AG10803 (cell line): ENCODE data around the gene RHOBTB3.

Experiments
- DNase-seq: peaks from one replicate; pipeline ENCODE4 v3.0.0; 2010; ENCODE audit warnings: low read depth
- H3K4me3 ChIP-seq: 2 replicates; pipeline ENCODE4 v1.5.1; 2011; ENCODE audit warnings: mild to moderate bottlenecking, low read length, control low read depth
- TF ChIP-seq, protein P1 (sequence below): conservative IDR thresholded peaks from 2 replicates; pipeline ENCODE4 v1.5.1; 2011; ENCODE audit warnings: mild to moderate bottlenecking, low read length, control low read depth, inconsistent platforms

Gene RHOBTB3

DNA sequence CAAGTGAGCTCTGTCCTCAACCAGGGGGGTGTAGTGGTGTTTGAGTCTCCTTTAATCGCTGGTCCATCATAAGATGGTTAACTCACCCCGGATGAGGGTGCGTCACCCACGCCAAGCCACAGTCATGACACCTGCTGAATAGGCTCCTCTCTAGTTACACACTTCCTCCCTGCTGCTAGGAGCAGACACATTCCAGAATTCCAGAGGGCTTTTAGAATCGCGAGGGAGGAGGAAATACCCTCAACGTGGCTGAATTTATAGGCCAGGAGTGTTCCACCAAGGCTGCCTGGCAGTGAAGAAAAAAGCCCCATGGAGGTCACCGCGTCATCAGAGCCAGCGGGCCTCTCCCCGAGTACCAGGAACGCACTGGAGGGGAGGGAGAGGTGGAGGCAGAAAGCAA is 86.3 kb downstream of the RHOBTB3 start:
- TF ChIP-seq, protein P1, sequence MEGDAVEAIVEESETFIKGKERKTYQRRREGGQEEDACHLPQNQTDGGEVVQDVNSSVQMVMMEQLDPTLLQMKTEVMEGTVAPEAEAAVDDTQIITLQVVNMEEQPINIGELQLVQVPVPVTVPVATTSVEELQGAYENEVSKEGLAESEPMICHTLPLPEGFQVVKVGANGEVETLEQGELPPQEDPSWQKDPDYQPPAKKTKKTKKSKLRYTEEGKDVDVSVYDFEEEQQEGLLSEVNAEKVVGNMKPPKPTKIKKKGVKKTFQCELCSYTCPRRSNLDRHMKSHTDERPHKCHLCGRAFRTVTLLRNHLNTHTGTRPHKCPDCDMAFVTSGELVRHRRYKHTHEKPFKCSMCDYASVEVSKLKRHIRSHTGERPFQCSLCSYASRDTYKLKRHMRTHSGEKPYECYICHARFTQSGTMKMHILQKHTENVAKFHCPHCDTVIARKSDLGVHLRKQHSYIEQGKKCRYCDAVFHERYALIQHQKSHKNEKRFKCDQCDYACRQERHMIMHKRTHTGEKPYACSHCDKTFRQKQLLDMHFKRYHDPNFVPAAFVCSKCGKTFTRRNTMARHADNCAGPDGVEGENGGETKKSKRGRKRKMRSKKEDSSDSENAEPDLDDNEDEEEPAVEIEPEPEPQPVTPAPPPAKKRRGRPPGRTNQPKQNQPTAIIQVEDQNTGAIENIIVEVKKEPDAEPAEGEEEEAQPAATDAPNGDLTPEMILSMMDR = no peak
- DNase-seq = peak; percentile 58
- H3K4me3 ChIP-seq = no peak overlapping the region

DNA sequence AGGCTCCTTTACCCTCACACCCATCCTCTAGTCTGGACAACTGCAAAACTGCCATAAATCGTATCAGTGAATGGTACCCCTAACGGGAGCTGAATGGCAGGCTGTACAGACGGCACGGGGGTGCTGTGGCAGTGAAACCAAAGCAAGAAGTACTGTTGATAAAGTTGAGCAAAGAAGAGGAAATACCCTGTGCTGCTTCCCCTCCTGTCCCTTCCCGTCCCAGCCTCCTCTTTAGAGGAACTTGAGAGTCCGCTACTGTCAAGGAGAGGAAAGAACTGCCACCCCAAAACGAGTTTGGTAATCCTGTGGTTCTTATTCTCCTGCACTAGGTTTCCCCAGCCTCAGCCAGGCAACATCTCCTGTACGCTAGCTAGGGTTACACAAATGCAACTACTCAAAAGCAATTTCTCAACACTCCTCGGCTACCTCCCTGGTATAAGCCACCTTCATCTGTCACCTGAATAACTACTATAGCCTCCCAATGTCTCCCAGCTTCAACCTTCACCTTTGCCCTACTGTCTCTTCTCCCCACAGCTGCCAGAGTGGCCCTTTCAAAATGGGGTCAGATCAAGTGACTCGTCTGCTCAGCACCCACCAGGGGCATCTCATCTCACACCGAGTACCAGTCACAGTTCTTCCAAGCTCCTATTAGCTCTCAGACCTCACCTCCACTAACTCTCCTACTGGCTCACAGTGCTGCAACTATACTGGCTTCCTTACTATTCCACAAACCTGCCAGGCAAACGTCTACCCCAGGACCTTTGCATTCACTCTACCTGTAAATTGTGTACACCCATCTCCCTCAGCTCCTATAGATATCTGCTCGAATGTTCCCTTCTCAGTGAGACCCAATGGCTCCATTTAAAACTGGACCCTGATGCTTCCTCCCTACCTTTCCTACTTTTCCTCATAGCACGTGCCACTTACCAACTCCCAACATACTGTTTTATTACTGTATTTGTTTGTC is 87.3 kb downstream of the RHOBTB3 start:
- TF ChIP-seq, protein P1 = no peak
- no peak for DNase-seq
- H3K4me3 ChIP-seq = no peak overlapping the region

DNA sequence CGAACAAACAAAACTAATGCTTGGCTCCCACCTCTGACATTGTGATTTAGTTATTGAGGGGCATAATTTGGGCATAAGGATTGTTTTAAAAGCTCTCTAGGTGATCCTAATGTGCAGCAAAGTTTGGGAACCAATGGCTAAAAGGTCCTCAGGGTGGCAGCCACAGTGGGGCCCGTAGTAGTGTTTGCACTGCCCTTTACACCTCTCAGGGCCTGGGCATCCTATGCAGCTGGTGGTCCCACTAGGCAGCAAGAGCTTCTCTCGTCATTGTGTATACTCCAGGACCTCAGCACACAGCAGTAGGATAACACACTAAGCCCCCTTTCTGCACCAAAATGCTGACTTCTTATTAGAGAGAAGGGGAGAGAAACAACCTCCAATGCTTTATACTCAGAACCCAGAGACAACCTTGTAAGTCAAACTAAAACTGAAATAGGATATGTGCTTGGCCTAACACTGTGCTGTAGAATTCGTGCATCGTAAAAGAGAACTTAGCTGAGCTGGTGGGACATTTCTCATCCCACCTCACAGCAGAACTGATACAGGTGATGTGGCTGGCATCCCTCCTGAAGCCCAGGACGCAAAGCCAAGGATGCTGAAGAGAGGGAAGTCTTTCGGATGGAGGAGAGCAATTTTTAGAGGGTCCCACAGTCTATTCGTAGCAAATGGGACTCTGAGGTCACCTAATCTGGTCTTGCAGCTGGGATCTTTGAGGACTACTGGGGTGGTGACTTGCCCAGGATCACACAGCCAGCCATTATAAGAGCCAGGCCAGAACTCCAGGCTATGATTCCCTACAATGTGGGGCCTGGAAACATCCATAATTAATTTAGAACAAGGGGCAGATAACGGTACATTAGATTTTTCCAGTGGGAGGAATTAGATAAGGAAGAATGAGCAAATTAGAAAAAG is 90.2 kb downstream of the RHOBTB3 start:
- TF ChIP-seq, protein P1 = no peak
- DNase-seq = no peak
- peak overlapping the region; percentile 95 for H3K4me3 ChIP-seq

DNA sequence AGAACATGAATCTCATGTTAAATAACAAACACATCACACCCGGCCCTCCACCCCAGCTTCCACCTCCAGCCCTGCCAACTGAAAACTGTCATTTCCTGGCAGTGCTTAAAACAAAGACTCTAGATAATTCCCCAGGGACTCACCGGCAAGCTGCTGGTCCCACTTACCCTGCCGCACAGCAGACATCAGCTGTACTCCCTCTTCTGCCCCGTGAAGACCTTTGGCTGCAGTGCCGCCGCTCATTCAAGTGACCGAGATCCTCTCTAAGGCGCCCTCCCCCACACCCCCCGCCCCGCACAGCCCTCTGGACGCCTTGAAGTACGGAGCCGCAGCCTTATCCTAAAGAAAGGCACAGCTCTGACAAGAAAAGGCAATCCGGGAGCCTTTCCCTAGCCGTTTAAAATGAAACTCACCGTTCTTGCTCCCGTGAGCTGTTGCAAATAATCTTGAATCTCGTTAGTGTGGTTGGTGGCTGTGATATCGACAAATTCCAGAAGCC is 91.0 kb downstream of the RHOBTB3 start:
- TF ChIP-seq, protein P1 = no peak
- peak; percentile 61 for DNase-seq

DNA sequence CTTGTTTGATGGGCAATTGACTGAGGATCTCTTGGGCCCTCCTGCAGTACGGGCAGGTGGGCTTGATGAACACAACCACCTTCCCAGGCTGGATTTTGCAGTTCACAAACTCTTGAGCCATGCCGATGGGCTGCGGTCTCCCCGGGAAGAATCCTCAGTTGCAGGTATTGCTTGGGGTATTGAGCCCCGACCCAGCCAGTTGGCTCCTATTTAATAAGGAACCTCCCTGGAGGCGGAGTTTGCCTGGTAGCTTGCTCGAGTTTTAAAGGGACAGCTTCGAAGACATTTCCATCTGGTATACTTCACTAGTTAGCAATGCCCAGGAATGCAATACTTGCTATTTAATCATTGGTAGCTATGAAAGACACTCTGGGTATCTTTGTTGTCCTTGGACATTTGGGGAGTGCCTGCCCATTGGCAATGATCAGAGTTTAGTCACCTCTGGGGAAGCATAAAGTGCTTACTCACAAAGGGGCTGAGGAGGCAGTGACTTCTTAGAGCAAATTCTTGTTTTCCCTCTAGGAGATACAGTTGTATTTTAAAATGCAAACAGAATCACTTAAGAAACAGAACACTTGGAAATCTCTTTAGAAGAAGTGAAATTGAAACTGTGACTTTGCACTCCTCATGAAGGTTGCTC is 91.5 kb downstream of the RHOBTB3 start, which contains the start of gene GLRX:
Gene GLRX, minus strand, starts transcription at position 185 of the 640 bp plus-strand sequence. Its CDS starts 64 bp downstream, at position 121.
- peak; percentile 97 for DNase-seq
- TF ChIP-seq, protein P1 = no peak; the same call in 1 of the 2 replicates
- H3K4me3 ChIP-seq = peak within 1 kb of the TSS; percentile 95

More for the DNA sequence above, 91.0 kb downstream of the RHOBTB3 start:
- H3K4me3 ChIP-seq = peak overlapping the region; percentile 95

DNA sequence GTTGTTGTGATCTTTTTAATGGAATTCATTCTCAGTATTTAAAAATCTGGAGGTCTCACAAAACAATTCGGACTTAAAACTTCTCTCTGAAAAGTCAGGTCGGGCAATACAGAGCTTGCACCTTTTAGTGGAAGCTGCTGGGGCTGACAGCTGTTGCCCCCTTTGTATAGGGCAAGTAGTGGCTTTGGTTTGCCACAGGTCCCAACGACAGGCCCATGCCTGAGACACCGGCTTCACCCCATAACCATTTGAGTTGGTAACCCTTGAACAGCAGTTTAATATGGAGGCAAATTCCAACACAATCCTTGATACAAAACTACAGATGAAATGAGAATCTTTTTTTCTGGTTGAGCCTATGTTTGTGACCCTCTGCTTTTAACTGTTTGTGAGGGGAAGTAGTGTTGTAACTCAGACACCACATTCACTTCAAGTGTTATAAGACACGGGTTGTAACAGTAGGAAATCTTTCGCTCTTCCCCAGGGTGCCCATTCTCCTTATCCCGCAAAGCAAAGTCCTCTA is 92.1 kb downstream of the RHOBTB3 start:
- peak overlapping the region; percentile 95 for H3K4me3 ChIP-seq
- TF ChIP-seq, protein P1 = no peak
- DNase-seq = no peak
